WTC11 (cell line): Measurements from ENCODE around the gene MGMT.

ENCODE experiments used
- CTCF ChIP-seq: fragments of 200-600 bp; IDR thresholded peaks from 2 replicates; pipeline ENCODE4 v1.8.0; 2022; ENCODE audit warnings: antibody characterized with exemption
- TCF7 ChIP-seq: sonication (generic); formaldehyde crosslinking; IDR thresholded peaks from 2 replicates; pipeline ENCODE4 v1.8.0; 2022; ENCODE audit warnings: mild to moderate bottlenecking, low read depth, missing genetic modification reagents, moderate library complexity
- ZNF396 ChIP-seq: fragments of 250-450 bp; sonication (Bioruptor Pico); IDR thresholded peaks from 2 replicates; pipeline ENCODE4 v1.8.0; 2021; ENCODE audit warnings: mild to moderate bottlenecking, moderate library complexity, borderline replicate concordance
- TF ChIP-seq, protein P1 (sequence below): sonication (generic); formaldehyde crosslinking; IDR thresholded peaks from 2 replicates; pipeline ENCODE4 v1.8.1; 2022; ENCODE audit warnings: mild to moderate bottlenecking, moderate library complexity, missing genetic modification reagents

DNA sequence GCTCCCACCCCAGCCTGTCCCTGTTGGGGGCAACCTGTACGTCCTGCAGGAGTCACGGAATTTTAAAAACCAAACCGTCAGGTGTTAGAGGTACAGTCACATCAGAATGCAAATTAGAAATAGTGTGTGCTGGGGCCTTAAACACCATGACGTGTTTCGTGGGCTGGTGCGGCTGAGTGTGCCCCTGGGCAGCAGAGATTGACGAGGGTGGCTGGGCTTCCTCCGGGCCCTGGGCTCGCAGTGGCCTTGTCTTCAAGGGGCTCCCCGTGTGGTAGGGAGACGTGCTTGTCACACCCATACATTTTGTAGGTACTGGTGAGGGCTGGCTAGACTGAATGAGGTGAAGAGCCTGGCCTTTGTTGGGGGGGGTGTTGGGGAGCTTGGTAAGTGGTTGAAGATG is 7.6 kb downstream of the MGMT start:
- TF ChIP-seq CTCF (no peak), ZNF396 (CRISPR knock-in tag) (no peak), TCF7 (no peak)
- TF ChIP-seq, protein P1, sequence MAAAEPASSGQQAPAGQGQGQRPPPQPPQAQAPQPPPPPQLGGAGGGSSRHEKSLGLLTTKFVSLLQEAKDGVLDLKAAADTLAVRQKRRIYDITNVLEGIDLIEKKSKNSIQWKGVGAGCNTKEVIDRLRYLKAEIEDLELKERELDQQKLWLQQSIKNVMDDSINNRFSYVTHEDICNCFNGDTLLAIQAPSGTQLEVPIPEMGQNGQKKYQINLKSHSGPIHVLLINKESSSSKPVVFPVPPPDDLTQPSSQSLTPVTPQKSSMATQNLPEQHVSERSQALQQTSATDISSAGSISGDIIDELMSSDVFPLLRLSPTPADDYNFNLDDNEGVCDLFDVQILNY (CRISPR knock-in tag): no peak
